ENCODE results near the gene CHRM5. TPM values are rescaled to one million over a fixed set of nuclear protein-coding genes. Genes with fewer than 3 reads are reported as not detected.

CHRM5 gene
- total RNA-seq, 1 experiment from 2014 or later, result not detected

GRCh38 chr15:33934921-33935320 lies 33.4 kb upstream of the CHRM5 start:
- POLR2A ChIA-PET, result no interaction called here
- no peaks in the 10 kb centered on the region for H3K27me3 ChIP-seq (ENCODE audit: control insufficient read depth, insufficient read depth, low read length)
- CTCF ChIA-PET, result no interaction called here
- ATAC-seq (no peak), DNase-seq (ENCODE audit: low read depth, low spot score) (no peak)
- no peaks in the 10 kb centered on the region for H3K4me1 ChIP-seq (ENCODE audit: control insufficient read depth, insufficient read depth, low read length)
- H3K4me3 ChIP-seq (ENCODE audit: low read depth in 2 of 2, low read length in 2 of 2), result no peak overlapping the region
- TF ChIP-seq POLR2AphosphoS5 (IDR thresholded peaks at IDR 0.05; ENCODE audit: low read depth, low read length) (no peak), CTCF (IDR thresholded peaks at IDR 0.05) (no peak), TCF7L2 (IDR thresholded peaks at IDR 0.05; ENCODE audit: low read depth, low read length) (no peak), SIN3A (IDR thresholded peaks at IDR 0.05; ENCODE audit: borderline replicate concordance, insufficient read depth, low read depth, low read length) (no peak)
- TF ChIP-seq, protein P1, sequence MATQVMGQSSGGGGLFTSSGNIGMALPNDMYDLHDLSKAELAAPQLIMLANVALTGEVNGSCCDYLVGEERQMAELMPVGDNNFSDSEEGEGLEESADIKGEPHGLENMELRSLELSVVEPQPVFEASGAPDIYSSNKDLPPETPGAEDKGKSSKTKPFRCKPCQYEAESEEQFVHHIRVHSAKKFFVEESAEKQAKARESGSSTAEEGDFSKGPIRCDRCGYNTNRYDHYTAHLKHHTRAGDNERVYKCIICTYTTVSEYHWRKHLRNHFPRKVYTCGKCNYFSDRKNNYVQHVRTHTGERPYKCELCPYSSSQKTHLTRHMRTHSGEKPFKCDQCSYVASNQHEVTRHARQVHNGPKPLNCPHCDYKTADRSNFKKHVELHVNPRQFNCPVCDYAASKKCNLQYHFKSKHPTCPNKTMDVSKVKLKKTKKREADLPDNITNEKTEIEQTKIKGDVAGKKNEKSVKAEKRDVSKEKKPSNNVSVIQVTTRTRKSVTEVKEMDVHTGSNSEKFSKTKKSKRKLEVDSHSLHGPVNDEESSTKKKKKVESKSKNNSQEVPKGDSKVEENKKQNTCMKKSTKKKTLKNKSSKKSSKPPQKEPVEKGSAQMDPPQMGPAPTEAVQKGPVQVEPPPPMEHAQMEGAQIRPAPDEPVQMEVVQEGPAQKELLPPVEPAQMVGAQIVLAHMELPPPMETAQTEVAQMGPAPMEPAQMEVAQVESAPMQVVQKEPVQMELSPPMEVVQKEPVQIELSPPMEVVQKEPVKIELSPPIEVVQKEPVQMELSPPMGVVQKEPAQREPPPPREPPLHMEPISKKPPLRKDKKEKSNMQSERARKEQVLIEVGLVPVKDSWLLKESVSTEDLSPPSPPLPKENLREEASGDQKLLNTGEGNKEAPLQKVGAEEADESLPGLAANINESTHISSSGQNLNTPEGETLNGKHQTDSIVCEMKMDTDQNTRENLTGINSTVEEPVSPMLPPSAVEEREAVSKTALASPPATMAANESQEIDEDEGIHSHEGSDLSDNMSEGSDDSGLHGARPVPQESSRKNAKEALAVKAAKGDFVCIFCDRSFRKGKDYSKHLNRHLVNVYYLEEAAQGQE (IDR thresholded peaks at IDR 0.05; ENCODE audit: insufficient read depth in 1 of 2, low read depth in 2 of 2, low read length in 1 of 2), result no peak
- no TSS peak for BruUV-seq (replicated peaks)
- in situ Hi-C loops (cut with HindIII; ENCODE audit: low pct_unique_long_range_greater_than_20kb, low sequenced_read_pairs) (no loop called here), intact Hi-C loops (cut with micrococcal nuclease; ENCODE audit: unreplicated experiment) (no loop called here)
- no peak overlapping the region for H3K27ac ChIP-seq (ENCODE audit: low read length)
- H3K36me3 ChIP-seq (ENCODE audit: control insufficient read depth, insufficient read depth, low read length), result no peaks in the 10 kb centered on the region
- H3K9me3 ChIP-seq (ENCODE audit: control insufficient read depth, insufficient read depth, low read depth, low read length), result no peaks in the 10 kb centered on the region

DNA sequence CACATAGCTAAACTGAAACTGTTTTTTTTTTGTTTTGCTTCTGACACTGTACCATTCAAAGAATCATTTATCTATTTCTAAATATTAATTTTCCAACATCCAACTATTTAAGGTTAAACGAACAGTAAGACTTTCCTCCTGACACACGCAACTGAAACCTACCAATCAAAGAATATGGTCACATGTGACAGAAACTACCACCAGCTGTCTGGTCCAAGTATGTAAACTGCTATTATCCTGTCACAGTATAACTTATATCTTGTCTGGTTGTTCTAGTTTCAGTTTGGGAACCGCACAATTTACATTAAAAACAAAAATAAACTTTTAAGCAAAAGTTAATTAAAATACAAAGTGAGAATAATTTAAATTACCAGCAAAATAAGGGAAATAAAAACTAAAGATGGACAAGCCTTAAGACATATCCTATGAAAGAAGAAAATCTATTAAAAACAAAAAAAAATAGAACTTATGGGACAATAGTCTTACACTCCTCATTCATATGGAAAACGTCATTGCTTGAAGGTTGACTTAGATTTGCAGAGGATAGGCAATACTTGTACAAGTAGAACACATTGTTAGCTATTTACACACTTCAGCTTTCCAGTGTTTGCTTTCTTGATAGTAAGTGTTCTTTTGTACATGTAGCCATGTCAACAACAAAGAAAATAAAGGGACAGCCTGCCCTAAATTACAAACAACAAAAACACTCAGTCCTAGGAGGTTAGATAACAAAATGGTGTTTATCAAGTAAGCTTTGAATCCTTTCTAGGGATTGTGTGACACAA lies 26.8 kb upstream of the CHRM5 start:
- CTCF ChIA-PET, result no interaction called here
- no peaks in the 10 kb centered on the region for H3K9me3 ChIP-seq (ENCODE audit: control insufficient read depth, insufficient read depth, low read depth, low read length)
- no TSS peak for BruUV-seq (replicated peaks)
- intact Hi-C loops (cut with micrococcal nuclease; ENCODE audit: unreplicated experiment) (no loop called here), in situ Hi-C loops (cut with HindIII; ENCODE audit: low pct_unique_long_range_greater_than_20kb, low sequenced_read_pairs) (no loop called here)
- H3K4me1 ChIP-seq (ENCODE audit: control insufficient read depth, insufficient read depth, low read length), result no peaks in the 10 kb centered on the region; the same call in 1 of the 2 replicates
- H3K4me3 ChIP-seq (ENCODE audit: low read depth in 2 of 2, low read length in 2 of 2), result no peak overlapping the region
- TF ChIP-seq SIN3A (IDR thresholded peaks at IDR 0.05; ENCODE audit: borderline replicate concordance, insufficient read depth, low read depth, low read length), result no peak
- TF ChIP-seq CTCF (IDR thresholded peaks at IDR 0.05), result no peak
- no peaks in the 10 kb centered on the region for H3K27me3 ChIP-seq (ENCODE audit: control insufficient read depth, insufficient read depth, low read length)
- POLR2A ChIA-PET, result no interaction called here
- no peaks in the 10 kb centered on the region for H3K36me3 ChIP-seq (ENCODE audit: control insufficient read depth, insufficient read depth, low read length)
- DNase-seq (ENCODE audit: low read depth, low spot score), result no peak
- ATAC-seq, result no peak
- H3K27ac ChIP-seq (ENCODE audit: low read length), result no peak overlapping the region
